IMR-90 (cell line): ENCODE measurements around the gene UBA1. TPM values are rescaled to one million over a fixed set of nuclear protein-coding genes. Genes with fewer than 3 reads are reported as not detected.

Experiments
- ATAC-seq: fragments of 200-7000 bp; cut with Tn5 transposase; 2 replicates; pipeline ENCODE4 v1.9.1; 2020; ENCODE audit warnings: low read depth, mild to moderate bottlenecking, moderate library complexity
- BruUV-seq: library from RNA; stranded (reverse); fragments of 400-500 nt; replicated peaks from 2 replicates; lab custom pipeline; 2021; lab: Mats Ljungman, UMichigan
- CTCF ChIA-PET: fragments of 300-600 bp; formaldehyde crosslinking; extraction: SDS; loops from one replicate; lab custom pipeline; 2021; ENCODE audit warnings: antibody characterized with exemption; lab: Yijun Ruan, JAX
- POLR2A ChIA-PET: fragments of 300-600 bp; sonication (Branson Sonifier 250); formaldehyde crosslinking; loops from one replicate; lab custom pipeline; 2022; ENCODE audit warnings: antibody characterized with exemption; ENCODE audit not compliant: unreplicated experiment; lab: Charles Lee
- DNase-seq: peaks from one replicate; pipeline ENCODE4 v3.0.0; 2013
- H2AFZ ChIP-seq: replicated peaks from 2 replicates; pipeline ENCODE3; 2013; ENCODE audit warnings: low read length, mild to moderate bottlenecking; ENCODE audit not compliant: poor library complexity
- H2AK5ac ChIP-seq: 2 replicates; pipeline ENCODE4 v1.6.1; 2013; ENCODE audit warnings: low read depth, low read length, inconsistent platforms
- H2AK9ac ChIP-seq: replicated peaks from 2 replicates; pipeline ENCODE3; 2013; ENCODE audit warnings: mild to moderate bottlenecking, low read depth, low read length, moderate library complexity; ENCODE audit not compliant: poor library complexity
- H2BK120ac ChIP-seq: 2 replicates; pipeline ENCODE4 v1.6.1; 2013; ENCODE audit warnings: low read depth, low read length, inconsistent platforms
- H2BK15ac ChIP-seq: 3 replicates; pipeline ENCODE4 v1.6.1; 2013; ENCODE audit warnings: low read depth, low read length, inconsistent platforms
- H2BK20ac ChIP-seq: 2 replicates; pipeline ENCODE4 v1.6.1; 2013; ENCODE audit warnings: low read depth, mild to moderate bottlenecking, inconsistent platforms, low read length, moderate library complexity
- H2BK5ac ChIP-seq: 2 replicates; pipeline ENCODE4 v1.6.1; 2013; ENCODE audit warnings: mild to moderate bottlenecking, low read depth, low read length, inconsistent platforms; ENCODE audit not compliant: poor library complexity, severe bottlenecking
- H3K14ac ChIP-seq: replicated peaks from 2 replicates; pipeline ENCODE4 v1.6.1; 2013; ENCODE audit warnings: low read depth, low read length, inconsistent platforms
- H3K18ac ChIP-seq: 2 replicates; pipeline ENCODE4 v1.6.1; 2013; ENCODE audit warnings: low read depth, low read length, control low read depth
- H3K23ac ChIP-seq: 2 replicates; pipeline ENCODE4 v1.6.1; 2013; ENCODE audit warnings: low read depth, low read length, inconsistent platforms
- H3K27ac ChIP-seq: 2 replicates; pipeline ENCODE4 v1.5.1; 2013; ENCODE audit warnings: mild to moderate bottlenecking, control low read depth, low read length; ENCODE audit not compliant: insufficient read depth
- H3K27me3 ChIP-seq: 2 replicates; pipeline ENCODE4 v1.6.1; 2013; ENCODE audit warnings: low read length; ENCODE audit not compliant: control insufficient read depth, insufficient read depth
- H3K36me3 ChIP-seq: 2 replicates; pipeline ENCODE4 v1.6.1; 2013; ENCODE audit warnings: low read length, mixed read lengths; ENCODE audit not compliant: control insufficient read depth, insufficient read depth
- H3K4ac ChIP-seq: 2 replicates; pipeline ENCODE4 v1.6.1; 2013; ENCODE audit warnings: low read depth, low read length, inconsistent platforms
- H3K4me1 ChIP-seq: 2 replicates; pipeline ENCODE4 v1.6.1; 2013; ENCODE audit warnings: low read length, mixed read lengths; ENCODE audit not compliant: control insufficient read depth, insufficient read depth
- H3K4me2 ChIP-seq: 2 replicates; pipeline ENCODE4 v1.6.1; 2013; ENCODE audit warnings: low read depth, mild to moderate bottlenecking, control low read depth, low read length, moderate library complexity
- H3K4me3 ChIP-seq: 2 replicates; pipeline ENCODE4 v1.5.1; 2013; ENCODE audit warnings: low read depth, mild to moderate bottlenecking, control low read depth, low read length, moderate library complexity; ENCODE audit not compliant: insufficient read depth
- H3K56ac ChIP-seq: 2 replicates; pipeline ENCODE4 v1.6.1; 2013; ENCODE audit warnings: low read length, inconsistent platforms; ENCODE audit not compliant: insufficient read depth; ENCODE audit errors: extremely low read depth
- H3K79me1 ChIP-seq, 2 experiments: 2 replicates each; pipeline ENCODE4 v1.6.1; 2013; ENCODE audit warnings: low read length in 2 of 2, inconsistent platforms in 1 of 2, low read depth in 1 of 2
- H3K9ac ChIP-seq: 2 replicates; pipeline ENCODE4 v1.6.1; 2013; ENCODE audit warnings: low read depth, low read length, control low read depth
- H3K9me1 ChIP-seq: 2 replicates; pipeline ENCODE4 v1.6.1; 2013; ENCODE audit warnings: low read length, inconsistent platforms; ENCODE audit not compliant: insufficient read depth
- H3K9me3 ChIP-seq: 2 replicates; pipeline ENCODE4 v1.6.1; 2013; ENCODE audit warnings: low read length; ENCODE audit not compliant: control insufficient read depth, insufficient read depth
- H4K20me1 ChIP-seq: 2 replicates; pipeline ENCODE4 v1.6.1; 2013; ENCODE audit warnings: low read length, inconsistent platforms; ENCODE audit not compliant: insufficient read depth
- H4K5ac ChIP-seq: 2 replicates; pipeline ENCODE4 v1.6.1; 2013; ENCODE audit warnings: mild to moderate bottlenecking, low read depth, low read length, control low read depth
- H4K8ac ChIP-seq, 2 experiments: 2 replicates each; pipeline ENCODE4 v1.6.1; 2013; ENCODE audit warnings: low read depth in 2 of 2, low read length in 2 of 2, control low read depth in 1 of 2, inconsistent platforms in 1 of 2
- H4K91ac ChIP-seq: 2 replicates; pipeline ENCODE4 v1.6.1; 2013; ENCODE audit warnings: low read depth, low read length, inconsistent platforms; ENCODE audit not compliant: insufficient read depth
- BHLHE40 ChIP-seq: fragments of 150-350 bp; IDR thresholded peaks from 2 replicates; pipeline ENCODE4 v1.6.1; 2016; ENCODE audit warnings: mild to moderate bottlenecking, low read depth, low read length
- CHD1 ChIP-seq: IDR thresholded peaks from 2 replicates; pipeline ENCODE4 v1.6.1; 2012; ENCODE audit warnings: low read depth, low read length, improper control_type of control experiment
- ELK1 ChIP-seq: fragments of 150-350 bp; IDR thresholded peaks from 2 replicates; pipeline ENCODE4 v1.6.1; 2016; ENCODE audit warnings: low read depth, mild to moderate bottlenecking, low read length, moderate library complexity, borderline replicate concordance
- FOS ChIP-seq: fragments of 150-350 bp; IDR thresholded peaks from 2 replicates; pipeline ENCODE4 v1.6.1; 2016; ENCODE audit warnings: low read depth, low read length
- MAFK ChIP-seq: IDR thresholded peaks from 2 replicates; pipeline ENCODE4 v1.6.1; 2012; ENCODE audit warnings: low read depth, low read length, improper control_type of control experiment
- MAZ ChIP-seq: IDR thresholded peaks from 2 replicates; pipeline ENCODE4 v1.6.1; 2012; ENCODE audit warnings: low read depth, mild to moderate bottlenecking, low read length, improper control_type of control experiment, moderate library complexity, borderline replicate concordance
- RAD21 ChIP-seq: IDR thresholded peaks from 2 replicates; pipeline ENCODE4 v1.6.1; 2012; ENCODE audit warnings: low read length, improper control_type of control experiment
- RCOR1 ChIP-seq: IDR thresholded peaks from 2 replicates; pipeline ENCODE4 v1.6.1; 2012; ENCODE audit warnings: mild to moderate bottlenecking, low read length, improper control_type of control experiment; ENCODE audit not compliant: insufficient replicate concordance
- RFX5 ChIP-seq: IDR thresholded peaks from 2 replicates; pipeline ENCODE4 v1.8.0; 2012; ENCODE audit warnings: low read depth, mild to moderate bottlenecking, low read length, moderate library complexity
- SMC3 ChIP-seq: fragments of 150-350 bp; IDR thresholded peaks from 2 replicates; pipeline ENCODE4 v1.6.1; 2016; ENCODE audit warnings: low read depth, mild to moderate bottlenecking, antibody characterized with exemption, low read length, moderate library complexity
- WGBS, 2 experiments: methylation state at CpG; one replicate each; pipeline versions ENCODE4 v1.1.5 to v1.1.7; 2013; ENCODE audit warnings: missing lambda C conversion rate in 2 of 2; ENCODE audit not compliant: insufficient read length in 1 of 2; ENCODE audit errors: extremely low coverage in 2 of 2; 5-methylcytosine and 5-hydroxymethylcytosine counted together
- dilution Hi-C: fragments of 300-500 bp; cut with HindIII; formaldehyde crosslinking; loops from one replicate; pipeline ENCODE4 v1.14.3; 2018; ENCODE audit warnings: low sequenced_read_pairs; ENCODE audit not compliant: unreplicated experiment
- in situ Hi-C: fragments of 300-500 bp; cut with MboI; formaldehyde crosslinking; loops from 3 replicates; pipeline ENCODE4 v1.14.3; 2019; ENCODE audit warnings: low sequenced_read_pairs, inconsistent platforms, mixed read lengths
- intact Hi-C: fragments of 100-400 bp; cut with micrococcal nuclease; formaldehyde crosslinking; loops from 2 replicates; pipeline ENCODE4 v1.10.0; 2022
- polyA plus RNA-seq, 3 experiments: library from polyadenylated mRNA; depleted of rRNA; stranded (reverse); fragments of >200 nt; gene quantifications; 2 replicates each; pipeline ENCODE4 v1.2.3, GENCODE V29; 2012; ENCODE audit warnings: low replicate concordance in 1 of 3
- total RNA-seq: library from RNA; depleted of rRNA; stranded (reverse); fragments of >200 nt; gene quantifications from 2 replicates; pipeline ENCODE4 v1.2.3, GENCODE V29; 2012
- TF ChIP-seq, protein P1 (sequence below): fragments of 150-350 bp; IDR thresholded peaks from 2 replicates; pipeline ENCODE4 v1.6.1; 2017; ENCODE audit warnings: mild to moderate bottlenecking, antibody characterized with exemption, low read length, low read depth

Gene UBA1
- total and polyA plus RNA-seq, 2 of the 4 experiments (the other 2 are of a cell fraction), result 299 to 343 TPM

DNA sequence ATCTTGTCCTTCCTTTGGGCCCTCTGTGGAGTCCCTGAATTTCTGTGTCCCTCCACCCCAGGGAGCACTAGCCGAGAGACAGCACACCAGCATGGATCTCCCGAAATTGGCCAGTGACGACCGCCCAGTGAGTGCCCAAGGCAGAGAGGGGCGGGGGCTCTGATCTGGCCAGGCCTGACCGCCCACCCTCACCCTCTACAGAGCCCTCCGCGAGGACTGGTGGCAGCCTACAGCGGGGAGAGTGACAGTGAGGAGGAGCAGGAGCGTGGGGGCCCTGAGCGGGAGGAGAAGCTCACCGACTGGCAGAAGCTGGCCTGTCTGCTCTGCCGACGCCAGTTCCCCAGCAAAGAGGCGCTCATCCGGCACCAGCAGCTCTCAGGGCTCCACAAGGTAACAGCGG is 8.4 kb upstream of the UBA1 start:
- intact Hi-C loops, result no loop called here
- no peak overlapping the region for H4K91ac ChIP-seq
- H4K8ac ChIP-seq, result no peak overlapping the region
- ATAC-seq, result no peak
- in situ Hi-C loops, result no loop called here
- H2BK120ac ChIP-seq, result no peak overlapping the region
- H3K56ac ChIP-seq, result no peak overlapping the region
- no peak overlapping the region for H3K23ac ChIP-seq
- peaks cover 7% of the 10 kb centered on the region; the same call in 1 of the 2 replicates for H3K27me3 ChIP-seq
- dilution Hi-C loops, result no loop called here
- BruUV-seq, result no TSS peak
- no peak overlapping the region for H2BK15ac ChIP-seq
- H3K4me3 ChIP-seq, result no peak overlapping the region
- H3K79me1 ChIP-seq, result peaks cover 3% of the 10 kb centered on the region in 2 experiments; a peak in 1 of 4 replicates
- H2AK5ac ChIP-seq, result no peak overlapping the region
- DNase-seq, result no peak
- H3K14ac ChIP-seq, result no peak overlapping the region
- H2AFZ ChIP-seq, result no peak overlapping the region
- TF ChIP-seq FOS (no peak), SMC3 (no peak), RAD21 (no peak), BHLHE40 (no peak), CHD1 (no peak), MAZ (no peak), MAFK (no peak), ELK1 (no peak), RFX5 (no peak), RCOR1 (no peak)
- TF ChIP-seq, protein P1, sequence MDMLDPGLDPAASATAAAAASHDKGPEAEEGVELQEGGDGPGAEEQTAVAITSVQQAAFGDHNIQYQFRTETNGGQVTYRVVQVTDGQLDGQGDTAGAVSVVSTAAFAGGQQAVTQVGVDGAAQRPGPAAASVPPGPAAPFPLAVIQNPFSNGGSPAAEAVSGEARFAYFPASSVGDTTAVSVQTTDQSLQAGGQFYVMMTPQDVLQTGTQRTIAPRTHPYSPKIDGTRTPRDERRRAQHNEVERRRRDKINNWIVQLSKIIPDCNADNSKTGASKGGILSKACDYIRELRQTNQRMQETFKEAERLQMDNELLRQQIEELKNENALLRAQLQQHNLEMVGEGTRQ, result no peak
- no peak overlapping the region for H2BK5ac ChIP-seq
- H3K36me3 ChIP-seq, result peaks cover 21% of the 10 kb centered on the region
- H2AK9ac ChIP-seq, result no peak overlapping the region
- CTCF ChIA-PET, result no interaction called here
- no peak overlapping the region for H3K4ac ChIP-seq
- no peaks in the 10 kb centered on the region for H3K9me3 ChIP-seq
- WGBS, 2 experiments, result 93% methylated on average over 9 of the region's 17 CpGs; no CpG with 5 or more reads in 1 of the 2 experiments
- H3K4me1 ChIP-seq, result no peaks in the 10 kb centered on the region
- POLR2A ChIA-PET, result no interaction called here
- H3K27ac ChIP-seq, result no peak overlapping the region
- no peaks in the 10 kb centered on the region for H3K9me1 ChIP-seq
- no peak overlapping the region for H4K5ac ChIP-seq
- no peak overlapping the region for H3K9ac ChIP-seq
- no peak overlapping the region for H2BK20ac ChIP-seq
- no peaks in the 10 kb centered on the region; the same call in 1 of the 2 replicates for H4K20me1 ChIP-seq
- no peak overlapping the region for H3K4me2 ChIP-seq
- H3K18ac ChIP-seq, result no peak overlapping the region
